HepG2 (cell line): ENCODE data around the gene NTM. TPM values are rescaled to one million over a fixed set of nuclear protein-coding genes. Genes with fewer than 3 reads are reported as not detected.

Experiments used
- ATAC-seq: fragments of 200-7000 bp; cut with Tn5 transposase; 3 replicates; pipeline ENCODE4 v1.9.1; 2020; ENCODE audit warnings: mild to moderate bottlenecking, moderate library complexity
- BruUV-seq: library from RNA; stranded (reverse); fragments of 400-500 nt; replicated peaks from 2 replicates; lab custom pipeline; 2021; lab: Mats Ljungman, UMichigan
- CTCF ChIA-PET: fragments of 300-600 bp; formaldehyde crosslinking; extraction: SDS; loops from one replicate; lab custom pipeline; 2021; ENCODE audit warnings: low total read pairs, inconsistent platforms, low intra/inter-chr PET ratio; lab: Yijun Ruan, JAX
- POLR2A ChIA-PET: fragments of 350-600 bp; sonication (Branson Sonifier 250); formaldehyde crosslinking; loops from one replicate; lab custom pipeline; 2020; ENCODE audit warnings: antibody characterized with exemption, inconsistent platforms; lab: Yijun Ruan, JAX
- DNase-seq: peaks from one replicate; pipeline ENCODE4 v3.0.0-alpha.2; 2015; ENCODE audit warnings: low spot score
- FAIRE-seq: peaks from 3 replicates; lab custom pipeline; 2011; peaks lifted over from hg19 to GRCh38; lab: Jason Lieb, UNC
- H2AFZ ChIP-seq: one replicate; pipeline ENCODE4 v1.6.1; 2011; ENCODE audit warnings: low read length, inconsistent platforms
- H3K27ac ChIP-seq: fragments of 300-600 bp; 3 replicates; pipeline ENCODE4 v1.8.0; 2011; ENCODE audit warnings: mixed run types, mild to moderate bottlenecking, mixed read lengths, low read length, inconsistent platforms; ENCODE audit not compliant: insufficient read depth; ENCODE audit errors: extremely low read length
- H3K27me3 ChIP-seq, 2 experiments: fragments of 200-600 bp in 1 of 2; 2 replicates in 1 of 2; 3 replicates in 1 of 2; pipeline versions ENCODE4 v1.6.0 to v1.8.0; 2011; ENCODE audit warnings: low read length in 2 of 2, mild to moderate bottlenecking in 2 of 2, moderate library complexity in 2 of 2, inconsistent platforms in 1 of 2; ENCODE audit not compliant: insufficient read depth in 2 of 2, control insufficient read depth in 1 of 2
- H3K36me3 ChIP-seq, 2 experiments: fragments of 200-600 bp in 1 of 2; replicated peaks in 1 of 2; 2 replicates in 1 of 2; 3 replicates in 1 of 2; pipeline versions ENCODE4 v1.5.1 to v1.8.0; 2011; ENCODE audit warnings: low read length in 2 of 2, inconsistent platforms in 1 of 2; ENCODE audit not compliant: insufficient read depth in 2 of 2, control insufficient read depth in 1 of 2
- H3K4me1 ChIP-seq: 2 replicates; pipeline ENCODE4 v1.5.1; 2012; ENCODE audit warnings: low read length, inconsistent platforms; ENCODE audit not compliant: insufficient read depth
- H3K4me2 ChIP-seq: 2 replicates; pipeline ENCODE4 v1.6.0; 2011; ENCODE audit warnings: low read depth, low read length, inconsistent platforms
- H3K4me3 ChIP-seq, 3 experiments: fragments of 200-600 bp in 1 of 3; sonication (generic), shearing (Covaris generic) in 1 of 3; replicated peaks in 1 of 3; 2 replicates each; pipeline ENCODE4 v1.5.1; 2011 to 2016; ENCODE audit warnings: low read length in 3 of 3, inconsistent platforms in 2 of 3, low read depth in 2 of 3, mild to moderate bottlenecking in 2 of 3, control low read depth in 1 of 3, mixed read lengths in 1 of 3; ENCODE audit not compliant: insufficient read depth in 1 of 3
- H3K79me2 ChIP-seq: one replicate; pipeline ENCODE4 v1.6.1; 2011; ENCODE audit warnings: low read length, inconsistent platforms; ENCODE audit not compliant: insufficient read depth
- H3K9ac ChIP-seq: 2 replicates; pipeline ENCODE4 v1.6.0; 2011; ENCODE audit warnings: mild to moderate bottlenecking, low read depth, low read length, inconsistent platforms; ENCODE audit not compliant: insufficient read depth
- H3K9me3 ChIP-seq: 2 replicates; pipeline ENCODE4 v1.5.1; 2012; ENCODE audit warnings: mild to moderate bottlenecking, low read length
- H4K20me1 ChIP-seq: 2 replicates; pipeline ENCODE4 v1.6.0; 2011; ENCODE audit warnings: inconsistent platforms, mild to moderate bottlenecking, low read length, moderate library complexity; ENCODE audit not compliant: insufficient read depth
- ETV6 ChIP-seq: sonication (generic); formaldehyde crosslinking; conservative IDR thresholded peaks from 2 replicates; pipeline ENCODE4 v1.4.0; 2020; ENCODE audit warnings: missing genetic modification reagents
- FOXP1 ChIP-seq, 2 experiments: fragments of 450-650 bp in 1 of 2; IDR thresholded peaks; 2 replicates each; pipeline ENCODE4 v1.6.1; 2017 to 2018; ENCODE audit warnings: antibody characterized with exemption in 1 of 2
- IRF9 ChIP-seq: sonication (generic); formaldehyde crosslinking; IDR thresholded peaks from 2 replicates; pipeline ENCODE4 v1.8.0; 2022; ENCODE audit warnings: missing genetic modification reagents, mild to moderate bottlenecking, borderline replicate concordance
- JUNB ChIP-seq: sonication (generic); formaldehyde crosslinking; IDR thresholded peaks from 2 replicates; pipeline ENCODE4 v1.8.0; 2022; ENCODE audit warnings: missing genetic modification reagents, mild to moderate bottlenecking, borderline replicate concordance
- PRDM4 ChIP-seq: sonication (generic); formaldehyde crosslinking; IDR thresholded peaks from 2 replicates; pipeline ENCODE4 v1.9.0; 2021; ENCODE audit warnings: missing genetic modification reagents, borderline replicate concordance
- SMAD1 ChIP-seq: sonication (generic); formaldehyde crosslinking; IDR thresholded peaks from 2 replicates; pipeline ENCODE4 v1.4.0; 2020; ENCODE audit warnings: missing genetic modification reagents, low read depth, mild to moderate bottlenecking, borderline replicate concordance
- ZBTB38 ChIP-seq: sonication (generic); formaldehyde crosslinking; IDR thresholded peaks from 2 replicates; pipeline ENCODE4 v1.5.1; 2020; ENCODE audit warnings: mild to moderate bottlenecking, missing genetic modification reagents
- ZNF597 ChIP-seq: sonication (generic); formaldehyde crosslinking; IDR thresholded peaks from 2 replicates; pipeline ENCODE4 v1.5.0; 2020; ENCODE audit warnings: missing genetic modification reagents
- WGBS: methylation state at CpG from one replicate; pipeline ENCODE4 v1.1.6; 2017; ENCODE audit warnings: low lambda C conversion rate; 5-methylcytosine and 5-hydroxymethylcytosine counted together
- in situ Hi-C: cut with HindIII; loops from 2 replicates; pipeline ENCODE4 v1.10.0; 2017; ENCODE audit warnings: low pct_unique_long_range_greater_than_20kb; ENCODE audit not compliant: extremely low pct_ligation_motif_present
- intact Hi-C: fragments of 100-400 bp; cut with micrococcal nuclease; formaldehyde crosslinking; loops from one replicate; pipeline ENCODE4 v1.10.0; 2022; ENCODE audit not compliant: unreplicated experiment
- polyA plus RNA-seq, 8 experiments: library from polyadenylated mRNA; depleted of rRNA in 3 of 8; stranded (reverse) in 7 of 8; unstranded in 1 of 8; fragments of >200 nt; fragmentation: Illumina TruSeq in 4 of 8; extraction: Trizol in 4 of 8; gene quantifications; 2 replicates each; pipeline versions ENCODE4 v1.2.1 to v1.2.3, GENCODE V29; 2011 to 2016; ENCODE audit warnings: low read depth in 4 of 8, missing spikeins in 1 of 8, mixed read lengths in 1 of 8; ENCODE audit not compliant: insufficient read depth in 1 of 8
- total RNA-seq, 5 experiments: library from RNA; depleted of rRNA; stranded (reverse); fragments of >200 nt; fragmentation: Illumina TruSeq; extraction: Trizol; gene quantifications; 2 replicates each; pipeline ENCODE4 v1.2.3, GENCODE V29; 2016; ENCODE audit warnings: low read depth in 1 of 5

NTM gene
- total and polyA plus RNA-seq, 2 of the 13 experiments (the other 11 are each of a cell fraction or from before 2014, with no cell fraction given): not detected

GRCh38 chr11:132042296-132042695 is 671.9 kb downstream of the NTM start:
- Histone ChIP-seq H3K9me3 (peaks cover 4% of the 10 kb centered on the region; the same call in 1 of the 2 replicates), H3K27me3 (no peaks in the 10 kb centered on the region), H3K4me3 (no peak overlapping the region), H3K36me3 (no peaks in the 10 kb centered on the region), H3K79me2 (no peaks in the 10 kb centered on the region), H2AFZ (no peak overlapping the region), H3K4me2 (no peak overlapping the region), H3K4me1 (no peaks in the 10 kb centered on the region), H3K9ac (no peak overlapping the region), H4K20me1 (no peaks in the 10 kb centered on the region), H3K27ac (no peak overlapping the region)
- CTCF ChIA-PET: no interaction called here
- WGBS: 0% methylated on average over 2 of the region's 2 CpGs
- ATAC-seq (no peak), FAIRE-seq (no peak), DNase-seq (no peak)
- intact Hi-C loops: no loop called here
- POLR2A ChIA-PET: no interaction called here
- TF ChIP-seq JUNB (CRISPR knock-in tag) (no peak), FOXP1 (IDR thresholded peaks at IDR 0.05) (no peak), FOXP1 (CRISPR knock-in tag; IDR thresholded peaks at IDR 0.05) (no peak), ZNF597 (no peak), SMAD1 (CRISPR knock-in tag) (no peak), ETV6 (no peak), PRDM4 (no peak), IRF9 (no peak), ZBTB38 (no peak)
- no TSS peak for BruUV-seq
- in situ Hi-C loops: loop anchor here (25.0 kb wide), 1 partner anchor 305 kb away; no protein-coding TSS in a partner anchor
